Measurements from ENCODE around the gene CEBPG. TPM values are rescaled to one million over a fixed set of nuclear protein-coding genes. Genes with fewer than 3 reads are reported as not detected.

Gene CEBPG
- total RNA-seq, 1 experiment from 2014 or later: 51.1 TPM

DNA sequence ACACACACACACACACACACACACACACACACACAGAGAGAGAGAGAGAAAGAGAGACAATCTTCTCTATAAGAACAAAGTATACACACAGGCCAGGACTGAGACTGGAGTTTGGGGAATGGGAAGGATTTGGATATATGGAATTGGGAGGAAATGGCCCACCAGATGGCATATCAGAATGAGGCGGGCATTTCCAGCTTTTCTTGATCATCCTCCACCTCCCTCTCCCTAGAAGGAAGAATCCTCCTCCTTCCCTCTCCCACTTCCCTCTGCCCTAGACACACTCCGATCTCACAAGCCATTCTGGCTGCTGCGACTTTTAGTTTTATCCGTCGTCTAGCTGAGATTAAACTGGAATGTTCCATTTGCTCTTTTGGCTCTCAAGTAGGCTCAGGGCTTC lies 10.0 kb upstream of the CEBPG start:
- RAD21 ChIA-PET (ENCODE audit: low non-redundant PET in 1 of 2, low total read pairs in 2 of 2, uncharacterized antibody in 2 of 2, unreplicated experiment in 2 of 2): no interaction called here
- CTCF ChIA-PET: no interaction called here

More for the DNA sequence above, 10.0 kb upstream of the CEBPG start:
- H3K9ac ChIP-seq (ENCODE audit: low read length): no peak overlapping the region
- H3K4me3 ChIP-seq (replicated peaks in 1 of 2; ENCODE audit: low read depth in 1 of 2, low read length in 2 of 2): no peak overlapping the region
- POLR2A ChIA-PET: no interaction called here
- no peaks in the 10 kb centered on the region for H3K36me3 ChIP-seq (ENCODE audit: control insufficient read depth in 1 of 2, insufficient read depth in 2 of 2, low read length in 2 of 2)
- no peak overlapping the region for H2AFZ ChIP-seq (ENCODE audit: low read depth, low read length, poor library complexity, severe bottlenecking)
- intact Hi-C loops (cut with micrococcal nuclease): no loop called here
- no peak overlapping the region for H3K4me2 ChIP-seq (ENCODE audit: low read length)
- no peak overlapping the region for H3K27ac ChIP-seq (ENCODE audit: low read depth, low read length)
- H3K9me3 ChIP-seq (ENCODE audit: control insufficient read depth in 1 of 2, insufficient read depth in 1 of 2, low read depth in 1 of 2, low read length in 2 of 2): no peaks in the 10 kb centered on the region
- no peak for ATAC-seq
- H4K20me1 ChIP-seq (ENCODE audit: insufficient read depth): no peaks in the 10 kb centered on the region
- H3K4me1 ChIP-seq (ENCODE audit: control insufficient read depth in 1 of 2, insufficient read depth in 2 of 2, low read length in 2 of 2): peaks cover 0 to 8% of the 10 kb centered on the region in 2 experiments; a peak in 2 of 4 replicates
- H3K27me3 ChIP-seq (ENCODE audit: insufficient read depth, low read length): no peaks in the 10 kb centered on the region
- H3K9me2 ChIP-seq (ENCODE audit: insufficient read depth): no peaks in the 10 kb centered on the region
- TF ChIP-seq SP1 (IDR thresholded peaks at IDR 0.05; ENCODE audit: low read depth): no peak
- TF ChIP-seq EZH2 (IDR thresholded peaks at IDR 0.05): no peak
- TF ChIP-seq EGR1 (IDR thresholded peaks at IDR 0.05; ENCODE audit: low read depth): no peak
- no peak for TF ChIP-seq CEBPB (IDR thresholded peaks at IDR 0.05; ENCODE audit: low read depth)
- no peak for TF ChIP-seq SRF (IDR thresholded peaks at IDR 0.05; ENCODE audit: low read depth)
- TF ChIP-seq, protein P1, sequence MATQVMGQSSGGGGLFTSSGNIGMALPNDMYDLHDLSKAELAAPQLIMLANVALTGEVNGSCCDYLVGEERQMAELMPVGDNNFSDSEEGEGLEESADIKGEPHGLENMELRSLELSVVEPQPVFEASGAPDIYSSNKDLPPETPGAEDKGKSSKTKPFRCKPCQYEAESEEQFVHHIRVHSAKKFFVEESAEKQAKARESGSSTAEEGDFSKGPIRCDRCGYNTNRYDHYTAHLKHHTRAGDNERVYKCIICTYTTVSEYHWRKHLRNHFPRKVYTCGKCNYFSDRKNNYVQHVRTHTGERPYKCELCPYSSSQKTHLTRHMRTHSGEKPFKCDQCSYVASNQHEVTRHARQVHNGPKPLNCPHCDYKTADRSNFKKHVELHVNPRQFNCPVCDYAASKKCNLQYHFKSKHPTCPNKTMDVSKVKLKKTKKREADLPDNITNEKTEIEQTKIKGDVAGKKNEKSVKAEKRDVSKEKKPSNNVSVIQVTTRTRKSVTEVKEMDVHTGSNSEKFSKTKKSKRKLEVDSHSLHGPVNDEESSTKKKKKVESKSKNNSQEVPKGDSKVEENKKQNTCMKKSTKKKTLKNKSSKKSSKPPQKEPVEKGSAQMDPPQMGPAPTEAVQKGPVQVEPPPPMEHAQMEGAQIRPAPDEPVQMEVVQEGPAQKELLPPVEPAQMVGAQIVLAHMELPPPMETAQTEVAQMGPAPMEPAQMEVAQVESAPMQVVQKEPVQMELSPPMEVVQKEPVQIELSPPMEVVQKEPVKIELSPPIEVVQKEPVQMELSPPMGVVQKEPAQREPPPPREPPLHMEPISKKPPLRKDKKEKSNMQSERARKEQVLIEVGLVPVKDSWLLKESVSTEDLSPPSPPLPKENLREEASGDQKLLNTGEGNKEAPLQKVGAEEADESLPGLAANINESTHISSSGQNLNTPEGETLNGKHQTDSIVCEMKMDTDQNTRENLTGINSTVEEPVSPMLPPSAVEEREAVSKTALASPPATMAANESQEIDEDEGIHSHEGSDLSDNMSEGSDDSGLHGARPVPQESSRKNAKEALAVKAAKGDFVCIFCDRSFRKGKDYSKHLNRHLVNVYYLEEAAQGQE (IDR thresholded peaks at IDR 0.05; ENCODE audit: low read depth): no peak
- TF ChIP-seq FOSL1 (IDR thresholded peaks at IDR 0.05; ENCODE audit: low read depth): no peak
- no peak for TF ChIP-seq JUND (IDR thresholded peaks at IDR 0.05)
- TF ChIP-seq, protein P2, sequence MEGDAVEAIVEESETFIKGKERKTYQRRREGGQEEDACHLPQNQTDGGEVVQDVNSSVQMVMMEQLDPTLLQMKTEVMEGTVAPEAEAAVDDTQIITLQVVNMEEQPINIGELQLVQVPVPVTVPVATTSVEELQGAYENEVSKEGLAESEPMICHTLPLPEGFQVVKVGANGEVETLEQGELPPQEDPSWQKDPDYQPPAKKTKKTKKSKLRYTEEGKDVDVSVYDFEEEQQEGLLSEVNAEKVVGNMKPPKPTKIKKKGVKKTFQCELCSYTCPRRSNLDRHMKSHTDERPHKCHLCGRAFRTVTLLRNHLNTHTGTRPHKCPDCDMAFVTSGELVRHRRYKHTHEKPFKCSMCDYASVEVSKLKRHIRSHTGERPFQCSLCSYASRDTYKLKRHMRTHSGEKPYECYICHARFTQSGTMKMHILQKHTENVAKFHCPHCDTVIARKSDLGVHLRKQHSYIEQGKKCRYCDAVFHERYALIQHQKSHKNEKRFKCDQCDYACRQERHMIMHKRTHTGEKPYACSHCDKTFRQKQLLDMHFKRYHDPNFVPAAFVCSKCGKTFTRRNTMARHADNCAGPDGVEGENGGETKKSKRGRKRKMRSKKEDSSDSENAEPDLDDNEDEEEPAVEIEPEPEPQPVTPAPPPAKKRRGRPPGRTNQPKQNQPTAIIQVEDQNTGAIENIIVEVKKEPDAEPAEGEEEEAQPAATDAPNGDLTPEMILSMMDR (IDR thresholded peaks at IDR 0.05 in 2 of 3, conservative IDR thresholded peaks at IDR 0.05 in 1 of 3; ENCODE audit: borderline replicate concordance in 1 of 3, insufficient read depth in 1 of 3, low read depth in 2 of 3, low read length in 2 of 3): no peak
- no peak for TF ChIP-seq TCF7L2 (IDR thresholded peaks at IDR 0.05; ENCODE audit: borderline replicate concordance, extremely low read depth, insufficient read depth, insufficient read length)
- no peak for TF ChIP-seq CBX3 (IDR thresholded peaks at IDR 0.05; ENCODE audit: low read depth)
- no peak for TF ChIP-seq EZH2phosphoT487 (IDR thresholded peaks at IDR 0.05; ENCODE audit: borderline replicate concordance)
- no peak for TF ChIP-seq ZFX (IDR thresholded peaks at IDR 0.05)
- TF ChIP-seq ELF1 (IDR thresholded peaks at IDR 0.05; ENCODE audit: borderline replicate concordance, low read depth): no peak
- TF ChIP-seq RAD21 (IDR thresholded peaks at IDR 0.05; ENCODE audit: low read depth): no peak
- TF ChIP-seq, protein P3, sequence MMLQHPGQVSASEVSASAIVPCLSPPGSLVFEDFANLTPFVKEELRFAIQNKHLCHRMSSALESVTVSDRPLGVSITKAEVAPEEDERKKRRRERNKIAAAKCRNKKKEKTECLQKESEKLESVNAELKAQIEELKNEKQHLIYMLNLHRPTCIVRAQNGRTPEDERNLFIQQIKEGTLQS (IDR thresholded peaks at IDR 0.05): no peak
- no peak for TF ChIP-seq POLR2A (IDR thresholded peaks at IDR 0.05; ENCODE audit: borderline replicate concordance, extremely low read depth, insufficient read depth, insufficient read length)
- TF ChIP-seq POLR2AphosphoS5 (IDR thresholded peaks at IDR 0.05; ENCODE audit: low read depth, low read length): no peak
- no peaks in the 10 kb centered on the region for H3K79me2 ChIP-seq (ENCODE audit: insufficient read depth, low read length)
- BruUV-seq (replicated peaks): no TSS peak
- DNase-seq (ENCODE audit: low read depth, low spot score): no peak
